ENCODE measurements around the gene ZNF521.
"Not testable (repeated sequence)": the region's sequence is repeated elsewhere in the genome, so short reads cannot be mapped to it uniquely, and the experiment has no call there.

ZNF521 gene

DNA sequence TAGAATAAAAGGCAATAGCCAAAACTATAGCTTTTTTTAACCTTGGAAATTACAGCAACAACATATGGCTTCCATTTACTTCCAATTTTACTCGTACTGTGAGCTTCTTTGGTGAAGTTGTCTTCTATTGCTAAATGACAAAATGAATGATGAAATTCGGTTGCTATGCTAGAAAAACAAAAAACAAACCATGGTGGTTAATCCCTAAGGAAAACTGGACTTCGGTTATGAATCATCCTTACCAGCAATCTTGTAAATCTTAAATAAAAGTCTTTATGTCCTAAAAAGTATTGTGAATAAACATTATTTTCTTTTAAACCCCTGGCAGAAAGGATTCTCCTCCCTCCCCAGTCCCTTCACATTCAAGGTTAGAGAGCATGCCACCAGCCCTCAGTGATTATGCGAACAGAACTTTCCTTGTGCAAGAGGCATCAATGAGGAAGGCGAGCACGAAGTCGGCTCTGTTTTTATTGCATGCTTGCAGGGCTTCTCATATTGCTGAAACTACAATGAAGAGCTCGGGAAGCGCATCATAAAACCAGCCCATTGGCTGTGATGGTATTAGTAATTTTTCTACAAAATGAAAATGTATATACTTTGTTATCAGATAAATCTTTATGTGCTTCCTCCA lies 62.9 kb downstream of the ZNF521 start:
- DNase-seq (ENCODE audit: low read depth in 2 of 2): peak; percentile 94 to 96

DNA sequence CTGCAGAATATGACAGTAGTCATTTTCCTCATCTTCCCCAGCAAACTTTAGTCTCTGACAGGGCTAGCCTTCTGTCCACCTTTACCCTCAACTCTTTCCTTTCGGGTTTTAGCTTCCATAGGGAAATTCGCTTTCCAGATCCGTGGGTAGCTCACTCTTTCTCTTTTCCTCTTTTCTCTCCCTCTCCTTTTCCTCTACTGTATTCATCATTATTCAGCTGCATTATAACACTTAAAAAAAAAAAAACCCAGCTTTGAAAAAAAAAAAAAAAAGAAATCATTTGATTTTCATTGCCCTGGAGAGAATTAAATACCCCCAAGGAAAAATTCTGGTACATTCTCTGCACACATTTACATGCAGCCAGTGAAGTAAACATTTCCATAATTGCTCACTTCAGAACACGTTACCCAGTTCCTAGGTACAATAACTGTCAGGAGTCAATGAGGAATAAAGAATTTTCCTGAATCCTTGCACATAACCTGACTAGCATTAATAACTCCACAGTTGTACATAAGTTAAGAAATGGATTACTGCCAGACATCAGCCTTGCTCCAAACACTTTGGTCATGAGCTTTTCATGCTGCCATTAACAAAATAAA lies 63.5 kb downstream of the ZNF521 start:
- DNase-seq (ENCODE audit: low read depth in 2 of 2): no peak

DNA sequence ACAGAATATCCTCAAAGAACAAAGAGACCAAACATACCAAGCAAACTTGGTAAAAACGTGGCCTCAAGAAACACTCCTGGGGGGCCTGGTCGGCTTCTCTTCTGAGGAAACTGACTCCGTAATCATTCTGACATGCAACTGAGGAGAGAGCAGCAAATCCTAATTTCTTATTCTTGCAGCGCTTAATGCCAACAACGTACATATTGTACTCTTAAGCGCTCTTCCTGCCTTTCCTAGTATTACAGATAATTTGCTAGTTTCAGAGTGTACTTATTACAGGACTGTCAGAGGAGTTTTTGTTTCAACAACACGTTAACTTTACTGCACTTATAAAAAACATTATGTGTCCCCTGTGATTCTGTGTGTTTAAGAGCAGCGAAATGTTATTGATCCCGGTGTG lies 64.9 kb downstream of the ZNF521 start:
- DNase-seq (ENCODE audit: low read depth in 2 of 2): no peak

DNA sequence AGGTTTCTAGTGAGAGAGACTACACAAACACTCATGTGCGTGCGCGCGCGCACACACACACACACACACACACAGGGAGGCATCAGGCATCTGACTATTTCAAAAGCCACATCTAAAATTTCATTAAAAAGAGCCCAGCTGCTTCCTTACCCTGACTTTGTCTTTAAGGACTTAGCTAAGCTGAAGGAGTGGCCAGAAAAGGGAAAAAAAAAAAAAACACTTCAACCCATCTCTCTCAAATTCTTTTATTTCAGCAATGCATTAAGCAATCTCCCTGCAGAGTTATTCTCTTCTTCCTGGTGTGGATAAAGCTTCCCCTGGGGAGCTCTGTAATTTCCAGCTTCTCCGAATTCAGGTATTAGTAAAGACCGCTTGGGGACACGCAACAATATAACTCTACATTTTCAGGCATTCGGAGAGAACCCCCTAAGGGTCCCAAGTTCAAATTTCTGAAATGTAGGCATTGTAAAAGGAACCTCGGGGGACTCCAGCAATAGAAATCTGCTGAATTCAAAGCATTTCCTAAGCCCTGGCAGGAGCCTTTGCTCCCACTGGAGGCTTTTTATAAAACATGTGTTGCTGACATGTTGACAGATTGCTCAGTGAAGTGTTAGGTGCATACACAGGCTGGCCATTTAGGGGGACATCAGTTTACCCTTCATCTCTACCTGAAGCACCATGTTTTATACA lies 67.0 kb downstream of the ZNF521 start:
- peak in 1 of 2 experiments; percentile 75 for DNase-seq (ENCODE audit: low read depth in 2 of 2)

DNA sequence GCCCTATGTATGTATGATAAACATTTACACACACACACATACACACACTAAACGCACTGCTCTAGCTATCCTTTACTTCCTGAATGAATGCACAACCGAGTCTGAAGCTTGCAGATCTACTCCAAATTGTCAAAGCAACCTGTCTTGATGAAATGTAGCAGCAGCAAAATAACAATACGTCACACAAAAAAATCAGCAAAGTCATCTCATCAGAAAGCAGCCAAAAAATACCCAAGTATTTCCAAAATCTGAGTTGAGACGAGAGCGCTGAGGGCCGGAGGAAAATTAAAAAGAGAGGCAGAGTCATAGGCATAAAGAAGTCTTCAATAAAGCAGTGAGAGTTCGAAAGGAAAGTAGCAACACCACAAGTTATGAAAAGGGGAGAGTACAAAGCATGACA lies 67.7 kb downstream of the ZNF521 start:
- no peak for DNase-seq (ENCODE audit: low read depth in 2 of 2)

DNA sequence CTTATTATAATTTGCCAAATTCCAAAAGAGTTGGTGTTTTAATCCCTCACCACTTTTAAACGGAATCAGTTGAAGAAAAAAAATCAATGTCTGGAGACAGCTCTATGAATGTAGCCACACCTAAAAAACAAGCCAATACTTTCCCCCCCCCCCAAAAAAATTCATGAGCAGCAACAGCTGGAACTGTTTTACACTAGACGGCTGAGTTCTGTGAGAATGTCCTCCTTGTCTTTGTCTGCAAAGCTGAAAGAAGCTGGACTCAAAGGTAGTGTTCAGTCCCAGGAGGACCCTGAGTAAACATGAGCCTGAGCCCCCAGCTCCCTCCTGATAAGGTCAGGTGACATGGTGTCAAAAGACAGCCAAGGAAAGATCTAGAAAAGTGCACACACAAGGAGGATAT lies 68.2 kb downstream of the ZNF521 start:
- no peak for DNase-seq (ENCODE audit: low read depth in 2 of 2)

DNA sequence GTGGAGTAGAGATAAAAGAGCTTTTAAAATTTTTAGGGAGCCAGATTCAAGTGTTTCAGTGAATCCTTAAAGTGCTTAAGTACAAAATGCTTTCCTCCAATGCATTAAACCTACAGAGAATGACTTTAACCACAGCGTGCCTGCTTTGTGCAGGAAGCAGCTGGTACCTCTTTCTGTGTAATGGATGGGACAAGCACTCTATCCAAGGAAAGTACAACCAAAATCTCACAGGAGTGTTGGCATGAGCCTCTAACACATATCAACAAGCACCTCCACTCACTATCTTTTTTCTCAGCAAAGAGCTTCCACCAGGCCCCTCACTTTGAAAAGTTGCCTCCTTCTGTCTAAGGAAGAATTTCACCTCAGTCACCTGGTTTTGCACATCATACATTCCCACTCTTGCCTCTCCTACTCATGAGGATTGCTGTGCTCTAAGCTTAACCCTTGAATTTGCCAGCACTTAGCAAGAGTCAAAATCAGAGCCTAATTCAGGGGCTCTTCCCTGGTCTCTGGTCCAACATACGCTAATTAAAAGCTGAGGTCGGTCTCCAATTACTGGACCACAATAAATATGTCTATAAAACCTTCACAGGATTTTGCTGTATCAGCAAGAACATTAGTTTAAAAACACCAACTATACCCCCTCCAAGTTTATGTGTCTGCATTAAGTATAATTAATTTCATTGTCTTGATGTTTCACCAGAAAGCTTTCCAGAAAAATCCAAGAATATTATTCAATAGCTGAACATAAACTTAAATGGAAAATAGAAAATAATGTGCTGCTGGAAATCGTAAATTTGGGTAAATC lies 68.9 kb downstream of the ZNF521 start:
- DNase-seq (ENCODE audit: low read depth in 2 of 2): no peak

DNA sequence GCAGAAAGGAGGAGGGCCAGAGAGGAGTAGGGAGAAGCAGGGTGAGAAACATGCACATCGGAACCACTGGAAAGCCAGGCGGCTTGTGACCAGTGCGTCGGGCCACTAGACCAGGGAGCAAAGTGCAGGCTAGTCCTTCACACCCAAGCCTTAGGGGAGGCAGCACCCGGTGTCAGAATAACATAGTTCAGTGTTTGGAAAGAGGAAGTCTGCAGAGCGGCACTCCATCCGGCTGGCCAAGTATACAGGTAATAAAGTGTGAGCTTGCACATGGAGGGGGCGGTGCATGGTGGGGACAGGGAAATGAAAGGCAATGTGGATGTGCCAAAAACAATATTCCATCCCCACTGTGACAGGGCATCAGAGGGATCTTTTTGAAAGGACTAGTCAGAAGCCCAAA lies 69.7 kb downstream of the ZNF521 start:
- no peak for DNase-seq (ENCODE audit: low read depth in 2 of 2)

DNA sequence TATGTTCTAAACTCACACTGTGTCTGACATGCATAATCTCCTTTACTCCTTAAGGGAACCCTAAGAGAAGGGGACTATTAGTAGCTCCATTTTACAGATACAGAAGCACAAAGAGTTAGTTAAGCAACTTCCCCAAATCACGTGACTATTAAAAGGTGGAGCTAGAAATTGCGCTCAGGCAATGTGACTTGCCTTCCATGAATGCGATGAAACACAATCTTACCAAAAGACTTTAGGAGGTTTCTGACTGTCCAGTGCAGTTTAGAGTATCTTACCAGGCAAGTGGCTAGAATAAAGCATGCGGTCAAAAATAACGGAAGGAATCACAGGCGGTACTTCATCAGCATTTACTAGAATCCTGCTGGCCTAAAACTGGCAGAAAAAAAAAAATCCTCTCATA lies 70.4 kb downstream of the ZNF521 start:
- DNase-seq (ENCODE audit: low read depth in 2 of 2): no peak

DNA sequence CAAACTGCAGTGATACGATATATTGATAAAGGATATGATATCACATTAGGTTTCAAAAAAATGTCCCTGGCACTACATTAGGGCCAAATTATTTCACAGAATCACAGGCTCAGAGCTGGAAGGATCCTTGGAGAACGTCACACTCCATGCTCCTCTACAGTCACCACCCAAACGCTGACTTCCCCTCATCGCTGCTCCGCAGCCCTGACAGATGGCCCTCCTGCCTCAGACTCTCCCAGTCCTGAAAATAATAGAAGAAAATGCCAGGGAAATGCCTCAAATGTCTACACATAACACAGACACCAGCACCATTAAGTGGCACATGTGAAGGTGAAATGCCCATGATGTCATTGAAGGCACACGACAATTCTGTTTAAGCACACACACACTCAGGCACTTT lies 72.0 kb downstream of the ZNF521 start:
- no peak for DNase-seq (ENCODE audit: low read depth in 2 of 2)

DNA sequence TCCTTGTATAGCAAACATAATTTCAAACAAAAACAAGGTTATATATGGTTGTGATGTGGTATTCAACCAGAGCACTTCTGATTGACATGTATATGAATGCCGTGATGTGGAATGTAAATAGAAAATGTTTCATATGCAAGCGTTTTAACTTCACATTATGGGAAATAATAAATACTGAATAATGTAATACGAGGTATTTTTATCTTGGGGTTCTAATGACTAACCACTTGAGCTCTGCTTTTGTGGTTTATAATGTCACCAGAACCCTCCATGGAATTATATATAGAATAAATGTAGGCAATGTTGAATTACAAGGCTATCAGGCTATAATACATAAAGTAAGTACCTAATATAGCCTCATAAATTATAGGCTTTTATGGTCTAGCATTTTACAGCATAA lies 72.4 kb downstream of the ZNF521 start:
- DNase-seq (ENCODE audit: low read depth in 2 of 2): no peak

DNA sequence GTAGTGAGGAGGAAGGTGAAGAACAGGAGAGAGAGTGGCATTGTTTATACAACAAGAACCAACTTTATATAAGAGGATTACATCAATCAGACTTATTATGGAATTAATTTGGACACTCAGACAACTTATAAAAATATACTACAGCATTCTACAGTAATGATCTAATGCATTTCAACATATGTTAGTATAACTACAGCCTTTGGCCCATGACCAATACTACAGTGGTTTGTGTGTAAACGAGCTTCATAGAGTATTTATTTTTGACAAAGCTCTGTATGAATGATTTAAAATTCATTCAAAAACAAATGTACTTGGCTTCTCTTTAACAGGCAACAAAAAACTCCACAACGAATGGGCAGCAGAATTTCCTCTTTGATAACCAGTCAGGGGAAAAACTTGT lies 72.8 kb downstream of the ZNF521 start:
- DNase-seq (ENCODE audit: low read depth in 2 of 2): peak in 1 of 2 experiments; percentile 52

DNA sequence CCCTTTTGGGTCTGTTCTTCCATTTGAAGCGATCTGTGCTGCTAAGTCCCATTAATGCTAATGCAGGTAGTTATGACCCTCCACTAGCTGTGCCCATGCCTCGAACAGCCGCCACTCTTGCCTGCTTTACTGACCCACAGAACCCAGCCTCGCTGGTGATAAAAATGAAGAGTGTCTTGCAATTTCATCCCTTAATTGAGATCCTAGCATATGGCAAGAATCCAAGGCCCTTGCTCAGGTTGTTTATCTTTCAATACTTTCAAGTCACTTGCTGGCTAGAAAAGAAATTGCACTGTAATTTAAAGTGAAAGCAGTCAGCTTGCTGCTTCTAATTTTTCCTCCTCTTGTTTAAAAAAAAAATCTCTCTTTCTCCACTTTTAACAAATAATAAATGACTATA lies 73.6 kb downstream of the ZNF521 start:
- no peak for DNase-seq (ENCODE audit: low read depth in 2 of 2)

DNA sequence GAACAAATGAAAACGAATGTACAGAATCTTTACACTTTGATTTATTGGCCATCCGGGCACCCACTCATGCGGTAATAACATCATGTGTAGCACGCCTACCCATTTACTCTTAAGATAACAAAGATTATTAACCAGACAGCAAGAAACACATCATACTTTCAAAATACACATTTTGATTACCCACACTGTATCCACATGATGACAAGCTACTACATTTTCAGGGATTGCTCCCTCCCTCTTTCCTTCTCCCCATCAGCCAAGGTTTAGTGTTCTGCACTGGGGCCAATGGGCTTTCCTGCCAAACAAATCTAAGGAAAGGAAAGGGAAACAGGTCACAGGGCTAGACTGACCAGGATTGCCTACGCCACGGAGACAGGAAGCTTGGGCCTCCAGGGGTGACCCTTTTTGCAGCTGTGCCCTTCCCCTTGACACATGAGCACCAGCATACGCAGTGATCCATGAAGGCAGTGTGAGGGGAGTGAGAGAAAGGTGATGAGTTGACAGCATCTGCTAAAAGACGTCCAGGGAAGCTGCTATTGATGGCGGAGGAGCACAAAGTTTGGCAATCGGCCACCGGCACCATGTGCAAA lies 76.5 kb downstream of the ZNF521 start:
- DNase-seq (ENCODE audit: low read depth in 2 of 2): no peak

DNA sequence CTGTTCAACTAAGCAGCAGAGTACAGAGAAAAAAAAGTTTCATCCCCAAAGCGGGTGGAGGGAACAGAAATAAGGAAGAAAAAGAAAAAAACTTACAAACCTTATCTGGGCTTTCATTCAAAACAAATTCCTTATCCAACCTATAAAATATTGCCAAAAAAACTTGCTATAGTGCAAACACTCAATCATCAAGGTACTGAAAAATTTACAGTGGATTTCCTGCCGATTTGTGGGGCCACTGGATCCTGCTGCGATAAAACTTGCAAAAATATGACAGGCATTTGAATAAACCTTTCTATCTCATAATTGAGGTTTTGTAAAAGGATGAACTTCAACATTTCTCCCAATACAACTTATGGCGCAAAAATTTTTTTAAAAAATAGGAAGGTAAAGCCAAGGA lies 77.0 kb downstream of the ZNF521 start:
- DNase-seq (ENCODE audit: low read depth in 2 of 2): no peak

DNA sequence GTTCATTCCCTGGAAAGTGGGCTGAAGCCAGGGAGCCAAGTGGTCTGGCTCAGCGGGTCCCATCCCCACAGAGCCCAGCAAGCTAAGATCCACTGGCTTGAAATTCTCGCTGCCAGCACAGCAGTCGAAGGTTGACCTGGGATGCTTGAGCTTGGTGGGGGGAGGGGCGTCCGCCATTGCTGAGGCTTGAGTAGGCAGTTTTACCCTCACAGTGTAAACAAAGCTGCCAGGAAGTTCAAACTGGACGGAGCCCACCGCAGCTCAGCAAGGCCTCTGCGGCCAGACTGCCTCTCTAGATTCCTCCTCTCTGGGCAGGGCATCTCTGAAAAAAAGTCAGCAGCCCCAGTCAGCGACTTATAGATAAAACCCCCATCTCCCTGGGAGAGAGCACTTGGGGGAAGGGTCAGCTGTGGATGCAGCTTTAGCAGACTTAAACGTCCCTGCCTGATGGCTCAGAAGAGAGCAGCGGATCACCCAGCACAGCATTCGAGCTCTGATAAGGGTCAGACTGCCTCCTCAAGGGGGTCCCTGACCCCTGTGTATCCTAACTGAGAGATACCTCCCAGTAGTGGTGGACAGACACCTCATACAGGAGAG lies 84.9 kb downstream of the ZNF521 start:
- DNase-seq (ENCODE audit: low read depth in 2 of 2): not testable (repeated sequence)

DNA sequence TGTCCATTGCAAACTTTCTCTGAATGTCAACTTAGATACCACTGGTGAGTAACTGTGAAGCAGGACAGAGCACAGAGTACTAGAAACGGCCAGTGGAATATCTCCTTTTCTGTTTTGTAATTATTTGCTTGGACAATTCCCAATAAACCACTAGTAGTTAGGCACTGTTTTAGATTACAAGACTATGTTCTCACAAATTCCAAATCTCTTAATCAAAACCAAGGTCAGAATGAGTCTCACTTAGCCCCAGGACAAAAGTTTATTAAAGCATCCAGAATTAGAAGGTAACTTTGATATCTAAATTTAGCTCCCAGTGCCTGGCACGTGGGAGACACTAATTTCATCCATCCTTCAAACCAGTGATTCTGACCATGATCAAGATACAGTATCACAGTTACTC lies 89.0 kb downstream of the ZNF521 start:
- DNase-seq (ENCODE audit: low read depth in 2 of 2): no peak

DNA sequence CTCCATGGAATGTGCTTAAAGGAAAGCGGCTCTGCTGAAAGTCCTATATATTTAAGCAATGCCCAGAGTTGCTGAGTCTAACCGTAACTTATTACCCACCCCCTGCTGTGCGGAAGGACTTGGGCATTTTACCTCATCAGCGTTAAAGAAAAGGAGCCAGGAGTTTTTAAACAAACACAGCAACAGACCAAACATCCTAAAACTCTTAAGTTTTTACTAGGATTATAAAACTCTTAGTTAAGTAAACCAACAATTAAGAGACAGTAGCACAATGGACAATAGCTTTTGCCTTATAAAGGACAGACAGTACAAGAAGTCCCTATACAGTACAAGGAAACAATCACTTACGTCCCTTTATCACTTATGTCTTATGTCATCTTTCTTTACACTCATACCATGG lies 90.2 kb downstream of the ZNF521 start:
- DNase-seq (ENCODE audit: low read depth in 2 of 2): no peak

DNA sequence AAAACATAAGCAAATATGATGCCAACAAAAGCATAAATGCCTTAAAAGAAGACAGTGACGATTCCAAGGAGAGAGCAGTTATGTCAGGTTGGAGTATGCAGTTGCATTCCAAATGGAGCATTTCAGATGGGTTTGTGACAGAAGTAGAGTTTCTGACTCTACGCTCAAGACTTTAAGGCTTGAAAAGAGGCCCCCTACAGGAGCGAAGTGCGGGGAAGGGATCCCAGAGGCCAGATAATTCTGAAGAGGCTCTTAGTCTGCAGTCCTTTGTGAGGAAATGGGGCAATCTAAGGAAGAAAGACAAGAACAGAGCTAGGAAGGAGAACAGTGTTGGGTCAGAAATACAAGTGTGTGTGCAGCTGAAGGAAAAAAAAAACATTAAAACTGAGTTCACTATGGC lies 95.5 kb downstream of the ZNF521 start:
- no peak for DNase-seq (ENCODE audit: low read depth in 2 of 2)

DNA sequence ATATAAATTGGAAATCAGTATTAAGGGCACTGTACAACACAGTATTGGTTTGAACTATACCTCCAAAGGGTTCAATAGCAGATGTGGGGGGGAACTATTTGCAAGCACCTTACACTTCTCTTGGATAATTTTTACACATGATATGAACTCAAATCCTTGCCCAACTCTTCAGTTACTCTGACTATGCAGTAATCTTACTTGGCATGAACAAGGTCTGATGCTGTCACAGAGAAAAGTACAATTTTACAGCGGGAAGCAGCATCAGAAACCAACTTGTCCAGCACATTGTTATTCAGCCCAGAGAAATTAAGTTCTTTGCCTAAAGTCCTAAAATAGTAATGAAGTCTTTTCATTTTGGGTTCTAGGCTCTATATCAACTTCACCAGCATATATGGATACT lies 98.2 kb downstream of the ZNF521 start:
- DNase-seq (ENCODE audit: low read depth in 2 of 2): no peak

DNA sequence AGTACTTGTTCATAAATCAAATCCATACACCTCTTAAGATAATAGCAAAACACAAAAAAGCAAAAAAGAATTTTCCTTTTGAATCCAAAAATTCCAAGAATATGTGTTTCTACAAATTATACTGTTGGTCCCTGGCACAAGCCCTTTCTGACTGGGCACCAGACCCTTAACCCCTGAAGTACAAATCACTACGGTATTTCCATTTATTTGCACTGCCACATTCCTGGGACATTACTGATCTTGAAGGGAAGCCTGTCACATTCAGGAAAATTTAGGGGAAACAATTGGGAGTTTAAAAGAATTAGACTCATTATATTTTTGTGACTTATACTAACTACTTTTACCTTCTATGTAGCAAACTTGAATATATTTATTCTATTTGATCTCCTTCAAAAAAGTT lies 98.8 kb downstream of the ZNF521 start:
- DNase-seq (ENCODE audit: low read depth in 2 of 2): no peak

DNA sequence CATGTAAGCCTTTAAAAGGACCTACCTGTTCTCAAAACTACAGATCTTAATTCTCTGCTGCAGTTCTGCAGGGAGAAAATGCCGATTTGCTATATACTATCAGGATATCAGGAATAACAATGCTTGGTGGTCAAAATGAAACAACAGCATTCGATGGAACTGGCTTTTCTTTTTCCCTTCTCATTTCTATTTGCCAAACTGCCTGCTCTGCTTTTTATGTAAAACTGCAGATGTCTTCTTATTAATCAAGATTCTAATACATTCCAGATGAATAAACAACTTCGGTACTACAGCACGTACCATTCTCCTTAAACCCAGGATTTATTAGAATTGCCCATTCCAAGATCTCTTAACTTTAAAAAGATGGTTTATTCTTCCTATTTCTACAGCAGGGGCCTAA lies 100.9 kb downstream of the ZNF521 start:
- no peak for DNase-seq (ENCODE audit: low read depth in 2 of 2)

All from fibroblast of skin of left biceps (primary cell).